OCI-LY3 (cell line): ENCODE results near the gene TM9SF2.

Experiments
- EZH2phosphoT487 ChIP-seq: fragments of 200-600 bp; shearing (Covaris generic); IDR thresholded peaks from 2 replicates; pipeline ENCODE4 v1.6.1; 2018; ENCODE audit warnings: antibody characterized with exemption, mixed run types, low read depth
- TF ChIP-seq, protein P1 (sequence below): fragments of 200-600, 300-600 bp; sonication (generic); IDR thresholded peaks from 2 replicates; pipeline ENCODE4 v1.5.1; 2014; ENCODE audit warnings: antibody characterized with exemption, low read length, low read depth

DNA sequence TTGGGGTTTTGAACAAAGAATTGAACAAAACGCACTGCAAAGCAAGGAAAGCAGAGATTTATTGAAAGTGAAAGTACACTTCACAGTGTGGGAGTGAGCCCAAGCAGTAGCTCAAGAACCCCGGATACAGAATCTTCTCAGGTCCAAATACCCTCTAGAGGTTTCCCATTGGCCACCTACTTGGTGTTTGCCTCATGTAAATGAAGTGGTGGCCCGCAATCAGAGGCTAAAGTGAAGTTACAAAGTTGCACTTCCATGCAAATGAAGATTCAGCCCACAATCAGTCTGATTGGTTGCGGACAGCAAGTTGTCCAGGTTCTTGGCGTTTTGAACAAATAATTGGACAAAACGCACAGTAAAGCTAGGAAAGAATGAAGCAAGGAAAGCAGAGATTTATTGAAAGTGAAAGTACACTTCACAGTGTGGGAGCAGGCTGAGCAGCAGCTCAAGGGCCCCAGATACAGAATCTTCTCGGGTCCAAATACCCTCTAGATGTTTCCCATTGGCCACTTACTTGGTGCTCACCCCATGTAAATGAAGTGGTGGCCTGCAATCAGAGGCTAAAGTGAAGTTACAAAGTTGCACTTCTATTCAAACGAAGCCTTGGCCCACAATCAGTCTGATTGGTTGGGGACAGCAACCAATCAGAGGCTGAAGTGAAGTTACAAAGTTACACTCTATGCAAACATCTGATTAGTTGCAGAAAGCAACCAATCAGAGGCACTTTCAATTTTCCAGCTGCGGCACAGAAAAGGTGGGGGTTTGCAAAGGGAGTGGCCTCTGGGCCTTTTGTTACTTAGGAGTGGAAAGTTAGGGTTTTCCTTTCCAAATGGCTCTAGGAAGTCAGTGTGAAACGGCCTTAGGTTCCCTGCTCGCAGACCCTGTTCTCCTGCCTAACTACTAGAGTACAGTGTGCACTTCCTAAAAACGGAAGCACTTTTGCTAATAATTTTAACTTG is 4.8 kb upstream of the TM9SF2 start:
- TF ChIP-seq, protein P1, sequence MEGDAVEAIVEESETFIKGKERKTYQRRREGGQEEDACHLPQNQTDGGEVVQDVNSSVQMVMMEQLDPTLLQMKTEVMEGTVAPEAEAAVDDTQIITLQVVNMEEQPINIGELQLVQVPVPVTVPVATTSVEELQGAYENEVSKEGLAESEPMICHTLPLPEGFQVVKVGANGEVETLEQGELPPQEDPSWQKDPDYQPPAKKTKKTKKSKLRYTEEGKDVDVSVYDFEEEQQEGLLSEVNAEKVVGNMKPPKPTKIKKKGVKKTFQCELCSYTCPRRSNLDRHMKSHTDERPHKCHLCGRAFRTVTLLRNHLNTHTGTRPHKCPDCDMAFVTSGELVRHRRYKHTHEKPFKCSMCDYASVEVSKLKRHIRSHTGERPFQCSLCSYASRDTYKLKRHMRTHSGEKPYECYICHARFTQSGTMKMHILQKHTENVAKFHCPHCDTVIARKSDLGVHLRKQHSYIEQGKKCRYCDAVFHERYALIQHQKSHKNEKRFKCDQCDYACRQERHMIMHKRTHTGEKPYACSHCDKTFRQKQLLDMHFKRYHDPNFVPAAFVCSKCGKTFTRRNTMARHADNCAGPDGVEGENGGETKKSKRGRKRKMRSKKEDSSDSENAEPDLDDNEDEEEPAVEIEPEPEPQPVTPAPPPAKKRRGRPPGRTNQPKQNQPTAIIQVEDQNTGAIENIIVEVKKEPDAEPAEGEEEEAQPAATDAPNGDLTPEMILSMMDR = no peak
- no peak for TF ChIP-seq EZH2phosphoT487
